NK-92 (cell line): Measurements from ENCODE around the gene TOMM22.

ENCODE experiments used
- DNase-seq: peaks from one replicate; lab custom pipeline; 2025; ENCODE audit not compliant: unreplicated experiment; lab: John Stamatoyannopoulos, UW

Gene TOMM22

DNA sequence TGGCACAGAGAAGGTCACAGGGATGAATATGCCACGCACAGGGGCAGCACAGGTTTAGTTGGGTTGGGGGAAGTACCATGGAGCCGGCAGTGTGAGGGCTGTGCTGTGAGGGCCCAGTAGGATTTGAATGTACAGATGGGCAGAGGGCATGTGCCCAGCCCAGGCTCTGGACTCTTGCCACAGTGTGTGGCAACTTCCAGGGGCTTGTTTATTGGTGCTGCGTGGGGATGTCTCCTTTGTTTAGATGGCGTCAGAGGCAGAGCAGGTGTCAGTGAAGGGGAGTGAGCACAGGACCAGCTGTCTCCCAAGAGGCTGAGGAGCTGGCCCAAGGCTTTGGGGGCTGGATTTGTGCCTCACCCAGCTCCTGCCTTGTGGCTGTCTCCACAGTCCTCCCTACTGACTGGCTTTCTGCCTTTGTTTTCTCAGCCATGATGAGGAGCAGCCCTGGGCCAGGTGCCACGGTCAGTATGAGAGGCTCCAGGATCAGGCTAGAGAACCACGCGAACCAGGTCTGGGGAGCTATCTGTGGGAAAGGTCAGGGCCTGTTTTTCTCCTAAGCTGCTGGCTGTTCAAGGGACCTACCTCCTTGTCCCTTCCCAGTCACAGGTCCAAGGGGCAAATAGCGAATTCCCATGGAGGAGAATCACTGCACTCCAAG lies 52.1 kb downstream of the TOMM22 start:
- no peak for DNase-seq

DNA sequence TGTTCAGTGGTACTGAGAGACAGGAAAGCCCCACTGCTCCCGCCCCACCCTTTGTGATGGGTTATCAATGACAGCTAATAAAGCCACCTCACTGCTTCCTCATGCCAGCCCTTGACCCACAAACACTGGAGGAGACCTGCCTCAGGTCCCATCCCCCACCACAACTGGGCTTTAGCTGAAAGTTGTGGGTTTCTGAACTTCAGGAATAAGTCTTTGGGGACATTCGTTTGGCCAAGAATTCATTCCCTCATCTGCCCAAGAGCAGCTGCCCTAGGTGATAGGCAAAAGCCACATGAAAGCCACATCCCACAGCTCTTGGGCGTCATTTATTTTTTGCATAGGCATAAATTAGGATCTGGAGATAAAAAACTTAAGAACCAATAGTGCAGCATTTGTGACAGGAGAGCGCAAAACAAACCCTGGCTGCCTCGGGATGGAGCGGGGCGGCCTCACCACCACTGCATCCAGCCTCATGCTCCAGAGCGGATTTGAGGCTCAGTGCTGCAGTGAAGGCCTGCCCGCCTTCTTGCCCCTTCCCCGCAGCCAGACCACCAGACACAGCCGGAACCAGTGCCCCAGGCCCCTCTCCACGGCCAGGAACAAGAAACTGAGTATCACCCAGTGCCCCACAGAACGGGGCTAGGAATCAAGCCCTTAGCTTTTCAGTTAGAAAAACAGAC lies 52.8 kb downstream of the TOMM22 start:
- no peak for DNase-seq
